Keratinocyte (primary cell): ENCODE data around the gene RBMS3. TPM values are rescaled to one million over a fixed set of nuclear protein-coding genes. Genes with fewer than 3 reads are reported as not detected.

ENCODE experiments used
- DNase-seq: peaks from one replicate; pipeline ENCODE4 v3.0.0-alpha.2; 2011; ENCODE audit warnings: low read depth, missing footprints, low spot score
- FAIRE-seq: peaks from 2 replicates; lab custom pipeline; 2011; peaks lifted over from hg19 to GRCh38; lab: Jason Lieb, UNC
- H2AFZ ChIP-seq: 2 replicates; pipeline ENCODE4 v1.6.0; 2012; ENCODE audit warnings: low read length, control low read depth, inconsistent platforms; ENCODE audit not compliant: control insufficient read depth
- H3K27ac ChIP-seq: 2 replicates; pipeline ENCODE4 v1.5.1; 2011; ENCODE audit warnings: low read length; ENCODE audit not compliant: control insufficient read depth, insufficient read depth
- H3K27me3 ChIP-seq: 3 replicates; pipeline ENCODE4 v1.6.0; 2011; ENCODE audit warnings: low read length; ENCODE audit not compliant: control insufficient read depth, insufficient read depth; ENCODE audit errors: extremely low read depth
- H3K36me3 ChIP-seq, 2 experiments: 2 replicates in 1 of 2; 3 replicates in 1 of 2; pipeline ENCODE4 v1.5.1; 2011; ENCODE audit warnings: low read length in 2 of 2, mild to moderate bottlenecking in 1 of 2; ENCODE audit not compliant: control insufficient read depth in 2 of 2, insufficient read depth in 2 of 2; ENCODE audit errors: extremely low read depth in 1 of 2
- H3K4me1 ChIP-seq: 3 replicates; pipeline ENCODE4 v1.5.1; 2011; ENCODE audit warnings: low read length; ENCODE audit not compliant: control insufficient read depth, insufficient read depth; ENCODE audit errors: extremely low read depth
- H3K4me2 ChIP-seq: 3 replicates; pipeline ENCODE4 v1.6.0; 2011; ENCODE audit warnings: low read depth, low read length; ENCODE audit not compliant: control insufficient read depth, insufficient read depth; ENCODE audit errors: extremely low read depth
- H3K4me3 ChIP-seq, 3 experiments: fragments of 200-600 bp in 1 of 3; sonication (generic) in 1 of 3; 2 replicates in 2 of 3; 3 replicates in 1 of 3; pipeline ENCODE4 v1.5.1; 2011 to 2016; ENCODE audit warnings: low read length in 3 of 3, mild to moderate bottlenecking in 3 of 3, control low read depth in 2 of 3, inconsistent platforms in 1 of 3, low read depth in 1 of 3, mixed read lengths in 1 of 3, mixed run types in 1 of 3, moderate library complexity in 1 of 3; ENCODE audit not compliant: control insufficient read depth in 2 of 3, insufficient read depth in 2 of 3; ENCODE audit errors: extremely low read depth in 1 of 3
- H3K79me2 ChIP-seq: 2 replicates; pipeline ENCODE4 v1.6.0; 2012; ENCODE audit warnings: low read length; ENCODE audit not compliant: control insufficient read depth, insufficient read depth
- H3K9ac ChIP-seq: 3 replicates; pipeline ENCODE4 v1.6.0; 2011; ENCODE audit warnings: low read length; ENCODE audit not compliant: control insufficient read depth, insufficient read depth; ENCODE audit errors: extremely low read depth
- H3K9me1 ChIP-seq: 3 replicates; pipeline ENCODE4 v1.6.0; 2011; ENCODE audit warnings: low read length; ENCODE audit not compliant: control insufficient read depth, insufficient read depth; ENCODE audit errors: extremely low read depth
- H3K9me3 ChIP-seq: 2 replicates; pipeline ENCODE4 v1.5.1; 2012; ENCODE audit warnings: low read depth, low read length; ENCODE audit not compliant: control insufficient read depth
- H4K20me1 ChIP-seq: 3 replicates; pipeline ENCODE4 v1.6.0; 2011; ENCODE audit warnings: low read length; ENCODE audit not compliant: control insufficient read depth, insufficient read depth; ENCODE audit errors: extremely low read depth
- EZH2 ChIP-seq: IDR thresholded peaks from one replicate; pipeline ENCODE4 v1.6.1; 2012; ENCODE audit warnings: inconsistent platforms, mild to moderate bottlenecking, low read length, moderate library complexity
- dilution Hi-C: fragments of 300-500 bp; cut with MboI; formaldehyde crosslinking; loops from one replicate; pipeline ENCODE4 v1.7.0; 2020; ENCODE audit warnings: low sequenced_read_pairs; ENCODE audit not compliant: extremely low pct_ligation_motif_present
- polyA plus RNA-seq, 5 experiments: library from polyadenylated mRNA; depleted of rRNA in 3 of 5; stranded (reverse) in 3 of 5; stranded (forward) in 1 of 5; unstranded in 1 of 5; fragments of >200 nt; gene quantifications; 1 replicate in 1 of 5; 2 replicates in 3 of 5; 3 replicates in 1 of 5; pipeline versions ENCODE4 v1.2.1 to v1.2.3, GENCODE V29; 2011 to 2012; ENCODE audit warnings: missing spikeins in 2 of 5, low read depth in 1 of 5, low replicate concordance in 1 of 5
- TF ChIP-seq, protein P1 (sequence below), 3 experiments: IDR thresholded peaks in 1 of 3; conservative IDR thresholded peaks in 1 of 3; optimal IDR thresholded peaks in 1 of 3; 2 replicates in 2 of 3; 3 replicates in 1 of 3; pipeline versions ENCODE3 to v1.5.1; 2011; ENCODE audit warnings: low read length in 3 of 3, mild to moderate bottlenecking in 3 of 3, moderate library complexity in 2 of 3, control low read depth in 1 of 3, inconsistent platforms in 1 of 3; ENCODE audit not compliant: insufficient read depth in 2 of 3; ENCODE audit errors: extremely low read depth in 1 of 3

Gene RBMS3
- polyA plus RNA-seq, 1 donor (not counting 4 experiments of a cell fraction or from before 2014, with no cell fraction given), result 2.3 TPM

DNA sequence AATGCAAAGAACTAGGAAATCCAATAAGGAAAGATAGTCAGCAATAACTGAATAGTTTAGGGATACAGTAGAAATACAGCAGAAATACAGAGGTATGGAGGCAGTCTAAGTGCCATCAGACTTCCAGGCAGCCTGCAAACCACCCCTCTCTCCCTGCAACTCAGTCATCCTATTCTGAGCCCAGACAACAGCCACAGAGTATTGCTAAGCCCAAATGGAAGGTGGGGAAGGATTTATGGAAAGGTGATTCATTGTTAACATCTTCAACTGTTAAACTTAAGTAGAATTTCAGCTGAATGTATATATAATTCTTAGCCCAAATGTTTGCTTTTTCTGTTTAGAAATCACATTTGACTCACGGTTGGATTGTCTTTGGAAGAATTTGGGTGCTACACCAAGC, 300.4 kb downstream of the RBMS3 start:
- dilution Hi-C loops, result no loop called here
- H4K20me1 ChIP-seq, result no peaks in the 10 kb centered on the region
- no peak overlapping the region for H2AFZ ChIP-seq

DNA sequence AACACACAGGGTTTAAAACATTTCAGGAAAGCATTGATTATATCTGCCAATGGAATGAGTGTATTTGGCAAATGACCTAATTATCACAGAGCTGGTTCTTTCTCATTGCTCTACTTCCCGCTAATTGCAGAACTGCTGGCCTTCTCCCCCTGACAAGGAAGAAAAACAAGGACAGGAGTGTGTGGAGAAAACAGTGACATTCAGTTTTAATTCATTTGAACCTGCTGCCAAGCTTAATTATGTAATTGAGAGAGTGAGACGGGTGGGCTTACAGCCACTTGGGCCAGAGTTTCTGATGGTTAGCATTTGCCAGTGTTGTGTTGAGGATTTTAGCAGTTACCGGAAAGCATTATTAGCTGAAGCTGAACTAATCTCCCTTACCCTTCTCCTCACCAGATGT, 301.4 kb downstream of the RBMS3 start:
- no peaks in the 10 kb centered on the region for H3K9me3 ChIP-seq
- no peaks in the 10 kb centered on the region for H3K79me2 ChIP-seq
- no peak for DNase-seq
- no peaks in the 10 kb centered on the region for H4K20me1 ChIP-seq
- H3K27me3 ChIP-seq, result no peaks in the 10 kb centered on the region
- no peaks in the 10 kb centered on the region for H3K36me3 ChIP-seq
- no peak overlapping the region for H2AFZ ChIP-seq
- dilution Hi-C loops, result no loop called here
- TF ChIP-seq EZH2, result no peak
- TF ChIP-seq, protein P1, sequence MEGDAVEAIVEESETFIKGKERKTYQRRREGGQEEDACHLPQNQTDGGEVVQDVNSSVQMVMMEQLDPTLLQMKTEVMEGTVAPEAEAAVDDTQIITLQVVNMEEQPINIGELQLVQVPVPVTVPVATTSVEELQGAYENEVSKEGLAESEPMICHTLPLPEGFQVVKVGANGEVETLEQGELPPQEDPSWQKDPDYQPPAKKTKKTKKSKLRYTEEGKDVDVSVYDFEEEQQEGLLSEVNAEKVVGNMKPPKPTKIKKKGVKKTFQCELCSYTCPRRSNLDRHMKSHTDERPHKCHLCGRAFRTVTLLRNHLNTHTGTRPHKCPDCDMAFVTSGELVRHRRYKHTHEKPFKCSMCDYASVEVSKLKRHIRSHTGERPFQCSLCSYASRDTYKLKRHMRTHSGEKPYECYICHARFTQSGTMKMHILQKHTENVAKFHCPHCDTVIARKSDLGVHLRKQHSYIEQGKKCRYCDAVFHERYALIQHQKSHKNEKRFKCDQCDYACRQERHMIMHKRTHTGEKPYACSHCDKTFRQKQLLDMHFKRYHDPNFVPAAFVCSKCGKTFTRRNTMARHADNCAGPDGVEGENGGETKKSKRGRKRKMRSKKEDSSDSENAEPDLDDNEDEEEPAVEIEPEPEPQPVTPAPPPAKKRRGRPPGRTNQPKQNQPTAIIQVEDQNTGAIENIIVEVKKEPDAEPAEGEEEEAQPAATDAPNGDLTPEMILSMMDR (optimal IDR thresholded peaks at IDR 0.05 in 1 of 3, IDR thresholded peaks at IDR 0.05 in 1 of 3, conservative IDR thresholded peaks at IDR 0.05 in 1 of 3; ENCODE audit: extremely low read depth in 1 of 3, insufficient read depth in 2 of 3, low read length in 3 of 3), result no peak
- H3K9ac ChIP-seq, result no peak overlapping the region
- no peaks in the 10 kb centered on the region for H3K4me1 ChIP-seq
- H3K4me3 ChIP-seq, result no peak overlapping the region
- H3K9me1 ChIP-seq, result no peaks in the 10 kb centered on the region
- FAIRE-seq, result no peak
- no peak overlapping the region for H3K27ac ChIP-seq
- no peak overlapping the region for H3K4me2 ChIP-seq

More for the DNA sequence above, 300.4 kb downstream of the RBMS3 start:
- Histone ChIP-seq H3K4me3 (no peak overlapping the region), H3K9me1 (no peaks in the 10 kb centered on the region), H3K9me3 (no peaks in the 10 kb centered on the region), H3K36me3 (no peaks in the 10 kb centered on the region), H3K9ac (no peak overlapping the region), H3K4me1 (no peaks in the 10 kb centered on the region), H3K27ac (no peak overlapping the region), H3K79me2 (no peaks in the 10 kb centered on the region), H3K27me3 (no peaks in the 10 kb centered on the region), H3K4me2 (no peak overlapping the region)
- DNase-seq, result no peak
- TF ChIP-seq, protein P1 (optimal IDR thresholded peaks at IDR 0.05 in 1 of 3, IDR thresholded peaks at IDR 0.05 in 1 of 3, conservative IDR thresholded peaks at IDR 0.05 in 1 of 3; ENCODE audit: extremely low read depth in 1 of 3, insufficient read depth in 2 of 3, low read length in 3 of 3), result no peak
- no peak for TF ChIP-seq EZH2
- no peak for FAIRE-seq
